Stimulated activated CD4-positive, alpha-beta T cell treated with anti-CD3 and anti-CD28 coated beads, TNF-alpha, amount 100 ng/mL, for 1 hour (primary cell): Measurements from ENCODE around the gene RTP4.
A peak's percentile ranks its signal among the peaks of the same experiment; 100 is the strongest.

Experiments used
- DNase-seq, 3 donors: peaks; one replicate each; pipeline ENCODE4 v3.0.0-alpha.2; 2020; ENCODE audit warnings: low read depth in 3 of 3, low spot score in 1 of 3

Gene RTP4

GRCh38 chr3:187368251-187369088, at the start of gene RTP4:
TSS of gene RTP4 (plus strand) at chr3:187368385. CDS start at chr3:187368442, 57 bp downstream.
- DNase-seq: no peak

- no peak for DNase-seq
These were observed 49.2 kb upstream of the RTP4 start for GRCh38 chr3:187318819-187319616.

GRCh38 chr3:187319699-187320302, 48.4 kb upstream of the RTP4 start:
- peak in 1 of 3 donors; percentile 34 for DNase-seq

- DNase-seq: no peak
These were observed 46.4 kb upstream of the RTP4 start for GRCh38 chr3:187321766-187322165.

GRCh38 chr3:187322291-187322690, 45.9 kb upstream of the RTP4 start:
- DNase-seq: no peak

- DNase-seq: no peak
These were observed 45.1 kb upstream of the RTP4 start for GRCh38 chr3:187323091-187323490.

- no peak for DNase-seq
These were observed 42.6 kb upstream of the RTP4 start for GRCh38 chr3:187325632-187326031.

- no peak for DNase-seq
These were observed 40.3 kb upstream of the RTP4 start for GRCh38 chr3:187327845-187328244.

GRCh38 chr3:187328691-187329090, 39.5 kb upstream of the RTP4 start:
- no peak for DNase-seq

- no peak for DNase-seq
These were observed 33.3 kb upstream of the RTP4 start for GRCh38 chr3:187334904-187335303.

GRCh38 chr3:187336322-187336721, 31.9 kb upstream of the RTP4 start:
- no peak for DNase-seq

- DNase-seq: no peak
These were observed 27.6 kb upstream of the RTP4 start for GRCh38 chr3:187340578-187340977.

- no peak for DNase-seq
These were observed 25.9 kb upstream of the RTP4 start for GRCh38 chr3:187342255-187342654.

GRCh38 chr3:187343670-187344069, 24.5 kb upstream of the RTP4 start:
- no peak for DNase-seq

- no peak for DNase-seq
These were observed 15.3 kb upstream of the RTP4 start for GRCh38 chr3:187352581-187353575.

GRCh38 chr3:187358068-187358467, 10.1 kb upstream of the RTP4 start:
- no peak for DNase-seq

- no peak for DNase-seq
These were observed 8.2 kb upstream of the RTP4 start for GRCh38 chr3:187359798-187360486.

GRCh38 chr3:187360596-187360995, 7.6 kb upstream of the RTP4 start:
- DNase-seq: no peak

GRCh38 chr3:187361835-187362234, 6.3 kb upstream of the RTP4 start:
- DNase-seq: no peak

- no peak for DNase-seq
These were observed 553 bp upstream of the RTP4 start for GRCh38 chr3:187367561-187368103.
